ENCODE measurements around the gene APRT.
"Not testable (repeated sequence)": the region's sequence is repeated elsewhere in the genome, so short reads cannot be mapped to it uniquely, and the experiment has no call there.

APRT gene

GRCh38 chr16:88806491-88807111, 5.1 kb downstream of the APRT start:
- no peak for DNase-seq

- no peak for DNase-seq
Measured at GRCh38 chr16:88805887-88806393, 5.8 kb downstream of the APRT start.

- no peak for DNase-seq
Measured at GRCh38 chr16:88805340-88805715, 6.4 kb downstream of the APRT start.

GRCh38 chr16:88804552-88805339, 7.0 kb downstream of the APRT start:
- no peak for DNase-seq

- DNase-seq = no peak
Measured at GRCh38 chr16:88804173-88804551, 7.6 kb downstream of the APRT start.

- peak; percentile 60 to 75 for DNase-seq
Measured at GRCh38 chr16:88803264-88803987, 8.3 kb downstream of the APRT start, which contains the start of gene CDT1. CDT1 (plus strand) TSS chr16:88803789; CDS start chr16:88803832, 43 bp downstream.

GRCh38 chr16:88800277-88800592, 11.5 kb downstream of the APRT start:
- no peak for DNase-seq

GRCh38 chr16:88799569-88800276, 12.0 kb downstream of the APRT start:
- DNase-seq = peak in 1 of 2 donors; percentile 93

GRCh38 chr16:88798772-88799455, 12.8 kb downstream of the APRT start:
- no peak for DNase-seq

GRCh38 chr16:88798073-88798472, 13.7 kb downstream of the APRT start:
- no peak for DNase-seq

- DNase-seq = no peak
Measured at GRCh38 chr16:88796278-88796677, 15.4 kb downstream of the APRT start.

- no peak for DNase-seq
Measured at GRCh38 chr16:88793251-88793954, 18.3 kb downstream of the APRT start.

GRCh38 chr16:88792668-88793250, 19.0 kb downstream of the APRT start:
- DNase-seq = no peak

GRCh38 chr16:88792078-88792550, 19.6 kb downstream of the APRT start:
- DNase-seq = no peak

- peak; percentile 59 to 72 for DNase-seq
Measured at GRCh38 chr16:88790312-88791211, 21.2 kb downstream of the APRT start.

- DNase-seq = peak in 1 of 2 donors; percentile 81
Measured at GRCh38 chr16:88789594-88789993, 22.1 kb downstream of the APRT start.

- DNase-seq = not testable (repeated sequence)
Measured at GRCh38 chr16:88788749-88789148, 23.0 kb downstream of the APRT start.

- DNase-seq = no peak
Measured at GRCh38 chr16:88787579-88788314, 24.0 kb downstream of the APRT start.
